Inflammatory macrophage (primary cell): ENCODE measurements around the gene NT5C3B.
"Not testable (repeated sequence)": the region's sequence is repeated elsewhere in the genome, so short reads cannot be mapped to it uniquely, and the experiment has no call there.

Experiments
- DNase-seq, 2 donors: peaks; one replicate each; pipeline ENCODE4 v3.0.0-alpha.2; 2020 to 2022
- total RNA-seq, 18 experiments: gene quantifications; one replicate each; lab custom pipeline; 2026; ENCODE audit warnings: mixed read lengths in 6 of 18, inconsistent platforms in 2 of 18; lab: John Stamatoyannopoulos, UW

The NT5C3B gene
- 3.1 to 23.8 (median 10.0) reads per million in 18 experiments for total RNA-seq

- peak in 1 of 2 donors; percentile 10 for DNase-seq
Observed at GRCh38 chr17:41835800-41836549, at the start of gene NT5C3B. TSS of gene NT5C3B (minus strand) at chr17:41836232. CDS start at chr17:41836193, 39 bp downstream.

GRCh38 chr17:41885733-41886132, 49.7 kb upstream of the NT5C3B start:
- DNase-seq = no peak

- no peak for DNase-seq
Observed at GRCh38 chr17:41882756-41883155, 46.7 kb upstream of the NT5C3B start.

- no peak for DNase-seq
Observed at GRCh38 chr17:41880130-41880529, 44.1 kb upstream of the NT5C3B start.

- DNase-seq = not testable (repeated sequence)
Observed at GRCh38 chr17:41874293-41874670, 38.2 kb upstream of the NT5C3B start.

- no peak for DNase-seq
Observed at GRCh38 chr17:41873559-41874292, 37.7 kb upstream of the NT5C3B start.

- DNase-seq = no peak
Observed at GRCh38 chr17:41871789-41872188, 35.8 kb upstream of the NT5C3B start.

GRCh38 chr17:41870627-41871026, 34.6 kb upstream of the NT5C3B start:
- DNase-seq = no peak

- DNase-seq = no peak
Observed at GRCh38 chr17:41870097-41870496, 34.1 kb upstream of the NT5C3B start.

- no peak for DNase-seq
Observed at GRCh38 chr17:41869426-41869825, 33.4 kb upstream of the NT5C3B start.

GRCh38 chr17:41868568-41868967, 32.5 kb upstream of the NT5C3B start:
- DNase-seq = no peak

- no peak for DNase-seq
Observed at GRCh38 chr17:41865596-41865893, 29.5 kb upstream of the NT5C3B start.

- peak; percentile 89 to 91 for DNase-seq
Observed at GRCh38 chr17:41864836-41865595, 29.0 kb upstream of the NT5C3B start, which contains the start of gene KLHL11. TSS of gene KLHL11 (minus strand) at chr17:41865423. CDS start at chr17:41865370, 53 bp downstream.

- DNase-seq = no peak
Observed at GRCh38 chr17:41864498-41864835, 28.4 kb upstream of the NT5C3B start.

- peak; percentile 49 to 64 for DNase-seq
Observed at GRCh38 chr17:41863074-41863848, 27.2 kb upstream of the NT5C3B start.

- DNase-seq = peak in 1 of 2 donors; percentile 2
Observed at GRCh38 chr17:41860254-41860931, 24.4 kb upstream of the NT5C3B start.

- not testable (repeated sequence) for DNase-seq
Observed at GRCh38 chr17:41851382-41851781, 15.3 kb upstream of the NT5C3B start.

- DNase-seq = no peak
Observed at GRCh38 chr17:41849251-41849990, 13.4 kb upstream of the NT5C3B start.

GRCh38 chr17:41848788-41849187, 12.8 kb upstream of the NT5C3B start:
- DNase-seq = no peak

- no peak for DNase-seq
Observed at GRCh38 chr17:41844971-41845370, 8.9 kb upstream of the NT5C3B start.

- not testable (repeated sequence) for DNase-seq
Observed at GRCh38 chr17:41840781-41841180, 4.7 kb upstream of the NT5C3B start.
